GM18868 (cell line): ENCODE measurements around the gene ACTA2.

Experiments
- ATAC-seq: cut with Tn5 transposase; IDR thresholded peaks from one replicate; pipeline ENCODE4 v1.9.1; 2021; ENCODE audit warnings: mild to moderate bottlenecking, moderate library complexity; ENCODE audit not compliant: unreplicated experiment

ACTA2 gene

GRCh38 chr10:88982366-88982765 lies 29.8 kb upstream of the ACTA2 start:
- no peak for ATAC-seq

- no peak for ATAC-seq
Observed at GRCh38 chr10:88981435-88981834, 28.9 kb upstream of the ACTA2 start.

- no peak for ATAC-seq
Observed at GRCh38 chr10:88980800-88981199, 28.2 kb upstream of the ACTA2 start.

GRCh38 chr10:88980247-88980646 lies 27.7 kb upstream of the ACTA2 start:
- no peak for ATAC-seq

GRCh38 chr10:88979603-88980002 lies 27.0 kb upstream of the ACTA2 start:
- no peak for ATAC-seq

DNA sequence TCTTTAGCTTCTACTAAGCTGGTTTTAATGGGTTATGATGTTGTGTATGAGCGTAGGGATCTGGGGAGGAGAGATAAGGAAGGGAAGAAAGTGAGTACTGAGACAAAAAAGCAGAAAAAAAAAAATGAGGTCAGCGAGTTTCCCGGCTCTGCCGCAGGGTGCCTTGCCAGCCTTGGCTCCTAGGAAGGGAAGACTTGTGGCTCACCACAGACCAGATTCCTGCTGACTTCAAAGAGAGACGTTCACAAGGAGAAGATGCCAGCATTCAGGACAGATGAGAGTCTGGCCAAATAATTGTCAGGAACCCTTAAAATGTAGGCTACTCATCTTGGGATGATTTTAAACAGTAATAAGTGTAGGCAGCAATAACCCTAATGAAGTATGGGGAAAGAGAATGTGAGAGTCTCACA lies 26.6 kb upstream of the ACTA2 start:
- ATAC-seq: no peak

DNA sequence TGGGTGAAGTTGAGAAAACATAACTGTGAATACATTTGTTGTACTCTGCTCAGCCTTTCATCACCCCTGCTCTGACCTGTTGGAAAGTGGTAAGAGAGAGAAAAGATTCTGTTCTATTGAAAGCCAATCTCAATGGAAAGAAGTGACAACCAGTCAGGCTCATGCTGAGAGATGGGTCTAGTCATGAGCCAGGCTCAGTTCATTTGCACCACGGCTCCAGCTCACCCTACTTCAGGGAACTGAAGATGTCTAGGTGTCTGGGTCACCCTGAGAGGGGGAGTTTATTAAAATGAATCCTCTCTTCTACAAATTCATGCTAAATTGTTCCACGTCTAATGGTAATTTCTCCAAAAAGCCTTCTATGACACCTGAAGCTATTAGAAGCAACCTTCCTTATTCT lies 25.9 kb upstream of the ACTA2 start:
- no peak for ATAC-seq

GRCh38 chr10:88975377-88975720 lies 22.8 kb upstream of the ACTA2 start:
- no peak for ATAC-seq

GRCh38 chr10:88974446-88975376 lies 22.1 kb upstream of the ACTA2 start:
- ATAC-seq: no peak

DNA sequence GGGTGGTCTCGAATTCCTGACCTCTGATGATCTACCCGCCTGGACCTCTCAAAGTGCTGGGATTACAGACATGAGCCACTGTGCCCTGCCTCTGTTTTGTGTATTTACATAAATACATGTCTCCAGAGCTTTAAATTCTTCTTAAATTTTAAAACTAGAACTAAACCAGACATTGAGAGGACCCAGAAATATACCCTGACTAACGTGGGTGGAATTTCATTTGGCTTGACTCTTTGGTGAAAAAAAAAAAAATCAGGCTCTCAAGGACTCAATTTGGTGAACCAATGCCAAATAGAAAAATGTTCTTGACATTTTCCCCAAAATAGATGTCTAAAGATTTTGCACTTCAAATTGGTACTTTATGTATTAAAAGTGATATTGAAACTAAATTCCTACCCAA lies 21.4 kb upstream of the ACTA2 start:
- ATAC-seq: no peak

- no peak for ATAC-seq
Observed at GRCh38 chr10:88971221-88972061, 18.9 kb upstream of the ACTA2 start.

DNA sequence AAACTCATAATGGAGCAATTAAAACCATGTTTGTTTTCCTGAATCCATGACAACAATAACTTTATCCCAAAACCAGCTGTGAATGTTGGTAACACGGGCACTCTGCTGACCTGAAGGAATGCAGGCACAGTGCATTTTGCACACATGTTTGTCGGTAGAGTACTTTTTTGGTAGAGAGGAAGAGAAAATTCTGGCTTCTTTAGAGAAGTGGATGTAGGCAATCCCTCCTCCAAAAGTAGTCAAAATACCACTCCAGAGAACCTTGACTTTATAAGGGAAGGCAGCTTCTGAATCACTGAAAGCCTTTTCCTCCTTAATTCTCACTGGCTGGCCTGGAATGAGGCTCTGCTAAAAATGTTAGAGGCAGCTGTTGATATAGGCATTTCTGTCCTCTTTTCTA lies 15.8 kb upstream of the ACTA2 start:
- no peak for ATAC-seq

- ATAC-seq: no peak
Observed at GRCh38 chr10:88966797-88967196, 14.2 kb upstream of the ACTA2 start.

- ATAC-seq: no peak
Observed at GRCh38 chr10:88964869-88965415, 12.4 kb upstream of the ACTA2 start.

DNA sequence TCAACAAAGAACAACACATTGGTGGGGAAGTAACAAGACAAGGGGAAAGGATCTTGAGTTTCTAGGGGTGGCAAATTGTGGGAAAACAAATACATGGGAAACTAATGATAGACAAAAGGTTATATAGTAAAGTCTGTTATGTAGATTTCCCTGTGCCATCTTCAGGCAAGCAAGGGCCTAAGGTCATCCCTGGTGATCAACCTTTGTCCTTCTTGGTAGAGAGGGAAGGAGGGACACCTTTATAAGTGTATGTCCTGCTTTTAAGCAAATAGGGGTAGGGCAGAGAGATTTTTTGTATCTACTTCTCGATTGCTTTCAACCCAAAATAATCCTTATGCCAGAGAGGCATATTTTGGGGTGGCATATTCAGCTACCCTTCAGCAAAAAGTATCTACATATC lies 11.8 kb upstream of the ACTA2 start:
- ATAC-seq: no peak

DNA sequence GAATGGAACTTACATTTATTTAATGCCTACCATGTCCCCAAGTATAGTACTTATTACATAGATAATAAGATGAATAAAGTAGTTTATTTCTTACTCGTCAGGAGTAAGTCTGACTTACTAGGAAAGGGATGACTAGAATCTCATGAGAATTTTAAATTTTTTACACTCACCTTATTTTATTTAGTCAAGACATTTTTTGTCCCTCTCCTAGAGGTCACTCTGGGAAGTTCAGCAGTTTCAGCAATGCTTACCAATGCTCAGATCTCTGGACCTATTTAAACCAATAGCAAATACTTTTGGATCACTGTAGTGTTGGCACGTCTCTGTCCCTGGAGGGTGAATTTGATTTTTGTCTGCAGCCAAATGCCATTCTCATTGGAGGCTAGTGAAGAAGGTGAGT lies 10.7 kb upstream of the ACTA2 start:
- ATAC-seq: no peak

DNA sequence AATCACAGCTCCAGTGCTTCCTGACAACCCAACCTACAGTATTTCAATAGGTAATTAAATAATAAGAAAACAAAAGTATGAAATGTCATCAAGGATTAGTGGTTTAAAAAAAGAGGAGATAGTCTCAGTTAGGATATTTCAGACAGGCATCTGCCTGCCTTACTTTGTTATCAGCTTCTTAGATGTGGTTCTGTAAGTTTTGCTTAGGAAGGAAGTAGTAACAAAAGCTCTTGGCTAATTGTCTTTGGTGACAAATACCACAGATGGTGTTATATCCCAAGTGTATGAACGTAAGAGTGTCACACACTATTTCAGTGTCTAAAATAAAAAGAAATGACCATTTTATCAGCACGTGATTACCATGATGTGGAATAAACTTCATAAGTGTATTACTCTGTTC lies 9.8 kb upstream of the ACTA2 start:
- ATAC-seq: no peak

DNA sequence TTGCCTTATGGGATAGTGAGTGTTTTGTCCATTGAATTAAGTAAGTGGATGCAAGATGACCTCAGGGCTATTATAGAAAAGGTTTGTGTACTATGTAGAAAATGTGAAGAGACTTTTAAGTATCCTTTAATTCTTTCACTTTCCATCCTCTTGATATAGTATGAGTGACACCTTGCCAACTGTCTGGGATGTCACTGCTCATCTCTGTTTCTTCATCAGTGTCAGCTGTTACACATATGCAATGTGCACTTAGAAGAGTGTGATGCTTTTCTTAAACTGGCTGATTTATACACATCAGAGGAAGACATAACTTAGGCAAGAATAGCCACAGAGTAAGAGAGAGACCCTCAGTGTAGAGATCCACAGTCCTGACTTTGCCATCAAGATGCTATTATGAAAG lies 8.7 kb upstream of the ACTA2 start:
- no peak for ATAC-seq

DNA sequence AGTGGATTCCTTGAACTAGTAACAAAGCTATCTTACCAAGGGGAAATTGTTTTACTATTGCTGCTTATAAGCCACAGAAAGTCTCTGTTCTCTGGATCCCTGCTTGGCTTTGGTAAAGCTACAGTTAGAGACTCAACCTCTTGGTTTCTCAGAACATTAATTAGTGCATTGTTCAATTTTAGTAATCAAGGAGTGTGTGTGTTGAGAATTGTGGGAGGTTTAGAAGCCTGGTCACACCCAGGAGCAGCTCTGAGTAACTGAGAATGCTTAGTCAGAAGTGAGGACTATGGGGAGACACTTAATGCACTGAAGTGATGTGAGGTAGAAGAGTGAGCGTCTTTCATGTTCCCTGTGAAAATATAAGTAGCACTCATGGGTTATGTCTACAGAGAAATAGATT lies 8.2 kb upstream of the ACTA2 start:
- no peak for ATAC-seq

- no peak for ATAC-seq
Observed at GRCh38 chr10:88958721-88959120, 6.1 kb upstream of the ACTA2 start.

- ATAC-seq: no peak
Observed at GRCh38 chr10:88957381-88957780, 4.8 kb upstream of the ACTA2 start.
